ENCODE data around the gene RAMP3.
A peak's percentile ranks its signal among the peaks of the same experiment; 100 is the strongest.

Gene RAMP3

GRCh38 chr7:45230083-45230482 is 72.5 kb downstream of the RAMP3 start:
- TF ChIP-seq, protein P1, sequence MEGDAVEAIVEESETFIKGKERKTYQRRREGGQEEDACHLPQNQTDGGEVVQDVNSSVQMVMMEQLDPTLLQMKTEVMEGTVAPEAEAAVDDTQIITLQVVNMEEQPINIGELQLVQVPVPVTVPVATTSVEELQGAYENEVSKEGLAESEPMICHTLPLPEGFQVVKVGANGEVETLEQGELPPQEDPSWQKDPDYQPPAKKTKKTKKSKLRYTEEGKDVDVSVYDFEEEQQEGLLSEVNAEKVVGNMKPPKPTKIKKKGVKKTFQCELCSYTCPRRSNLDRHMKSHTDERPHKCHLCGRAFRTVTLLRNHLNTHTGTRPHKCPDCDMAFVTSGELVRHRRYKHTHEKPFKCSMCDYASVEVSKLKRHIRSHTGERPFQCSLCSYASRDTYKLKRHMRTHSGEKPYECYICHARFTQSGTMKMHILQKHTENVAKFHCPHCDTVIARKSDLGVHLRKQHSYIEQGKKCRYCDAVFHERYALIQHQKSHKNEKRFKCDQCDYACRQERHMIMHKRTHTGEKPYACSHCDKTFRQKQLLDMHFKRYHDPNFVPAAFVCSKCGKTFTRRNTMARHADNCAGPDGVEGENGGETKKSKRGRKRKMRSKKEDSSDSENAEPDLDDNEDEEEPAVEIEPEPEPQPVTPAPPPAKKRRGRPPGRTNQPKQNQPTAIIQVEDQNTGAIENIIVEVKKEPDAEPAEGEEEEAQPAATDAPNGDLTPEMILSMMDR (IDR thresholded peaks at IDR 0.05), result no peak

GRCh38 chr7:45230611-45231165 is 73.1 kb downstream of the RAMP3 start:
- H2AFZ ChIP-seq, result no peak overlapping the region
- H3K36me3 ChIP-seq (ENCODE audit: control insufficient read depth, insufficient read depth, low read length), result no peaks in the 10 kb centered on the region
- no peaks in the 10 kb centered on the region for H3K4me1 ChIP-seq
- no peak overlapping the region for H3K9ac ChIP-seq
- H3K4me2 ChIP-seq (ENCODE audit: low read length), result no peak overlapping the region
- peak overlapping the region; percentile 2 for H3K27ac ChIP-seq
- H3K79me2 ChIP-seq, result no peaks in the 10 kb centered on the region
- TF ChIP-seq, protein P1 (IDR thresholded peaks at IDR 0.05), result no peak
- H3K4me3 ChIP-seq (ENCODE audit: low read depth, low read length), result no peak overlapping the region
- no peaks in the 10 kb centered on the region for H3K9me3 ChIP-seq (ENCODE audit: control insufficient read depth, low read length)
- H3K27me3 ChIP-seq (ENCODE audit: control insufficient read depth, insufficient read depth, low read length), result no peaks in the 10 kb centered on the region

More at GRCh38 chr7:45230083-45230482, 72.5 kb downstream of the RAMP3 start:
- Histone ChIP-seq H3K4me1 (no peaks in the 10 kb centered on the region), H3K4me3 (ENCODE audit: low read depth, low read length) (no peak overlapping the region), H3K4me2 (ENCODE audit: low read length) (no peak overlapping the region), H3K79me2 (no peaks in the 10 kb centered on the region), H3K27ac (peak overlapping the region; percentile 2), H3K9ac (no peak overlapping the region), H3K27me3 (ENCODE audit: control insufficient read depth, insufficient read depth, low read length) (no peaks in the 10 kb centered on the region), H3K9me3 (ENCODE audit: control insufficient read depth, low read length) (no peaks in the 10 kb centered on the region), H2AFZ (no peak overlapping the region), H3K36me3 (ENCODE audit: control insufficient read depth, insufficient read depth, low read length) (no peaks in the 10 kb centered on the region)

- H3K9me3 ChIP-seq (ENCODE audit: control insufficient read depth, low read length), result no peaks in the 10 kb centered on the region
- no peak overlapping the region for H3K4me2 ChIP-seq (ENCODE audit: low read length)
- H3K4me1 ChIP-seq, result no peaks in the 10 kb centered on the region
- no peaks in the 10 kb centered on the region for H3K36me3 ChIP-seq (ENCODE audit: control insufficient read depth, insufficient read depth, low read length)
- H2AFZ ChIP-seq, result no peak overlapping the region
- no peak overlapping the region for H3K9ac ChIP-seq
- H3K4me3 ChIP-seq (ENCODE audit: low read depth, low read length), result no peak overlapping the region
- H3K79me2 ChIP-seq, result no peaks in the 10 kb centered on the region
- H3K27me3 ChIP-seq (ENCODE audit: control insufficient read depth, insufficient read depth, low read length), result no peaks in the 10 kb centered on the region
- no peak overlapping the region for H3K27ac ChIP-seq
- TF ChIP-seq, protein P1 (IDR thresholded peaks at IDR 0.05), result no peak
Measured at GRCh38 chr7:45233249-45233775, 75.7 kb downstream of the RAMP3 start.
